Stimulated activated naive CD4-positive, alpha-beta T cell (primary cell): ENCODE measurements around the gene TOMM70.
"Not testable (repeated sequence)": the region's sequence is repeated elsewhere in the genome, so short reads cannot be mapped to it uniquely, and the experiment has no call there.

Experiments
- DNase-seq, 6 experiments: peaks; one replicate each; lab custom pipeline; 2025; lab: John Stamatoyannopoulos, UW

The TOMM70 gene

GRCh38 chr3:100364421-100364820 lies 36.5 kb downstream of the TOMM70 start:
- DNase-seq = no peak

GRCh38 chr3:100361897-100362296 lies 39.0 kb downstream of the TOMM70 start:
- no peak for DNase-seq

- DNase-seq = no peak
Measured at GRCh38 chr3:100360757-100361496, 40.0 kb downstream of the TOMM70 start.

GRCh38 chr3:100359035-100359434 lies 41.9 kb downstream of the TOMM70 start:
- DNase-seq = no peak

- DNase-seq = no peak
Measured at GRCh38 chr3:100358413-100358812, 42.5 kb downstream of the TOMM70 start.

- no peak for DNase-seq
Measured at GRCh38 chr3:100354850-100355249, 46.0 kb downstream of the TOMM70 start.

GRCh38 chr3:100352296-100353231 lies 48.3 kb downstream of the TOMM70 start:
- DNase-seq = no peak

- not testable (repeated sequence) for DNase-seq
Measured at GRCh38 chr3:100351770-100352169, 49.1 kb downstream of the TOMM70 start.

- no peak for DNase-seq
Measured at GRCh38 chr3:100348727-100349126, 52.2 kb downstream of the TOMM70 start.

- DNase-seq = no peak
Measured at GRCh38 chr3:100340527-100340926, 60.4 kb downstream of the TOMM70 start.

GRCh38 chr3:100339786-100340185 lies 61.1 kb downstream of the TOMM70 start:
- DNase-seq = no peak

GRCh38 chr3:100338911-100339310 lies 62.0 kb downstream of the TOMM70 start:
- DNase-seq = no peak

- not testable (repeated sequence) for DNase-seq
Measured at GRCh38 chr3:100336229-100336628, 64.7 kb downstream of the TOMM70 start.

GRCh38 chr3:100335434-100335833 lies 65.5 kb downstream of the TOMM70 start:
- DNase-seq = peak in 2 of 6 experiments; percentile 3 to 25

- peak; percentile 48 to 78 (median 66) for DNase-seq
Measured at GRCh38 chr3:100334488-100335351, 66.2 kb downstream of the TOMM70 start, which contains the start of gene NIT2. Gene NIT2 (plus strand): TSS chr3:100334757. CDS start chr3:100334792, 35 bp downstream.

- no peak for DNase-seq
Measured at GRCh38 chr3:100333970-100334487, 66.9 kb downstream of the TOMM70 start.

- DNase-seq = no peak
Measured at GRCh38 chr3:100333051-100333450, 67.8 kb downstream of the TOMM70 start.

GRCh38 chr3:100331660-100332059 lies 69.2 kb downstream of the TOMM70 start:
- DNase-seq = no peak

GRCh38 chr3:100330651-100331050 lies 70.2 kb downstream of the TOMM70 start:
- no peak for DNase-seq

- no peak for DNase-seq
Measured at GRCh38 chr3:100329800-100330489, 70.9 kb downstream of the TOMM70 start.

- DNase-seq = not testable (repeated sequence)
Measured at GRCh38 chr3:100327377-100327776, 73.5 kb downstream of the TOMM70 start.
